Measurements from ENCODE around the gene BOD1L1. TPM values are rescaled to one million over a fixed set of nuclear protein-coding genes. Genes with fewer than 3 reads are reported as not detected.

The BOD1L1 gene
- polyA plus RNA-seq, 3 donors, result 53.7 to 74.1 (median 63.5) TPM

DNA sequence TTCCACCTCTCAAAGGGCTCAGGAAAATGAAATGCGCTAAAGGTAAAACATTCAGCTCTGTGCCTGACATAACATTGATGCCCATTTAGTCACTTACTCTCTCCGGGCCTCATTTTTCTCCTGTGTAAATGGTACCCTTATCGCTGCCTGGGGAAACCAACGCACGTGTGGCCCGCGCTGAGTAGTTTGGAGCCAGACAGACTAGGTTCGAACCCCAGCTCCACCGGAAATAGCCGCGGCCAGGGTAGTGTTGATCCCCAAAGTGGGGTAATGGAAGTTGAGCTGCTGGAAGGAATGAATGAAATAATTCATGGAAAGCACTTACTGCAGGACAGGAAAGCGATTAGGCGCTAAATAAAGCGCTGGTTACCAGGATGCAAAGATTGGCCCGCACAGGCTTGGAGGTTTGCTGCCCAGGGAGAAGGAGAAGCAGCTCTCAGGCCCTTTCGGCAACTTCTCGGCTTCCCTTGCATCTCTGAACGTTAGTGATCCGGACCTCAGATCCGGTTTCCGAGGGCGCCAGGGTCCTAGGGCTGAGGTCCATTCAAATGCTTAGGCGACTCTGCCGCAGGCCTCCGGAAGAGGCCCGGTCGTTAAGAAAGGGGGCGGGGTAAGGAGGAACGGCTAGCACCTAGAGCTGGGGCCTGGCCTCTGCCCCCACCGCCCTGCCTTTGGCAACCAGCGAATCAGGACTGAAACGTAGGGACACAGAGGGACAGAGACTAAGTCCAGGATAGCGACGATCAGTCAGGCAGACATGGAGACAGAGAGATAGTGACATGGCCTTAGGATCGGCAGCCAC is 96.5 kb downstream of the BOD1L1 start:
- DNase-seq (ENCODE audit: extremely low read depth in 1 of 11, low read depth in 9 of 11, low spot score in 4 of 11), result no peak

DNA sequence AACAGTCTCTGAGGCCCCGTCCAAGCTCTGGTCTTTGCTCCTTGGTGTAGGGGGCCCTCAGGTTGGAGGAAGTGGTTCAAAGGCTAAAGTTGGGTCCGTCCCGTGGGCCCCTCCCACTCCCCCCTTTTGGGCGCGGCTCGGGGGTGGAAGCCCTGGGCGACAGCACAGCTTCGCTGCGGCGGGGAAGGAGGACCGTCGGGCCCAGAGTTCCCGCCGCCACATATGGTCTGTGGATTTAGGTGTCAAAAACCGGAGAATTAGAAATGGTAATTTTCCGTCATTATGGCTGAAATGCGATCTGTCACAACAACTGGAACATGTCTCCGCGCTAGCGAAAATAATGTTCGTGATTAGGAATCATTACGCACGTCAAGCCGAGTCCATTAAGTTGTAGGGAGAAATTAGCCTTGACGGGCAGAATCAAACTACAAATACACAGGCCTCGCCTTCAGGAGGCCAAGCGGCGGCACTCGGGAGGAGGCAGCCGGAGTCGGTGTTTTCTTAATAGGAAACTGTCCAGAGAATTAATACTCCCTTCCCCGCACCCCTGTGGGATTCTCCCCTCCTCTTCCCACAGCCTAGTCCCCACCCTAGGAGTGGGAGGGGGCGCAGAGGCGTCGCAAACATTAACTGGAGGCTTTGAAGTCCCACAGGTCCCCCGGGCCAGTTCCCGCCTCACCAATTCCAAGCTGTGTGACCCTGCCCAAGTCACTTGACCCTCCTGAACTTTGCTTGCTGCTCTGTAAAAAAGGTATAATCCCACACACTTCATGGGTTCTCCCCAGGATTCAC is 98.2 kb downstream of the BOD1L1 start:
- DNase-seq (ENCODE audit: extremely low read depth in 1 of 11, low read depth in 9 of 11, low spot score in 4 of 11), result no peak

DNA sequence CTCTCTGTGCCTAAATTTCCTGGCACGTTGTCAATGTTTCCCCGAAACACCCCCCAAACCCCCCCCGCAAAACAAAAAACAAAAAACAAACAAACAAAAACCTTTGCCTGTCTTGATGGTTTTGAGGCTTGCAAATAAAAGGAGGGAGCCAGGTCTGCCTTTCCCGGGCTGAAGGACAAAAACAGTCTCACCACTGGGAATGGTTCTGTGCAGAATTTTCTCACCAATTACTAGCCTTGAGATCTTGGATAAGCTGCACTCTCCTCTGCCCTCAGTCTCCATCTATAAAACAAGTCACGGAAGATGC is 98.8 kb downstream of the BOD1L1 start:
- DNase-seq (ENCODE audit: extremely low read depth in 1 of 11, low read depth in 9 of 11, low spot score in 4 of 11), result no peak

DNA sequence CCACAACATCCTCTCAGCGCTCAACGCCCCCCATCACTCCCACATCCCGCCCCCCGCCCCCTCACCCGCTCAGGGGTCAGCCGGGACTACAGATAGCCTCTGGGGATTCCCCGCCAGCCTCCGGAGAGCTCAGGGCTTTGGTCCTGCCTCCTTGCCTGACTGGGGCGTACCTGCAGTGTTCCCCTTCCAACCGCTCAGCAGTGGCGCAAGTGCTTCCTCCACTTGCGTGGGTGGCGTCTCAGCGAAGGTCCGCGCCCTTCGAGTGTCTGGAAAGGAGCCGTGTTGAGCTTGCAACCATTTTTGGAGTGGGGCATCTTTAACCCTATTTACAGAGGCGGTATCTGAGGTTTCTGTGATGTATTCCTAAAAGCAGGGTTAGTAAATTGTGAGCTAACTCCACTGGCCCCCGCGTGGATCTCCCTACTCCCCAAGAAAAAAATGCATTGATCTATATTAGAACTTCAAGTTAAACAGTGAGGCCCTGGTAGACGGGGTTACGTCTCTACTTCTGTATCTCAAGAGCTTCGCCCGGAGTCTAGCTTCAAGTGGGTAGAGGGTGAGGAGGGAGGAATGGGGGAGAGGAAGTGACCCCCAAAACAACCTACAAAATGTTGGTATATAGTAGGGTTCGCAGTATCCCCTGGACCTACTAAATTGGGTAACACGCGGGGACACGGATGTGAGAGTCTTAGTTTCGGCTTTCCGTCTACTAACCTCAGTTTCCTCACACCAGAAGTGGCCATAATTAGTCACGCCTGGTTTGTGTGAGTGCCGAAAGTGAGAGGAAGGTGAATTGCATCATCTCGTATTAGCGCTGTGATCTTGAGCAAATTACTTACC is 99.3 kb downstream of the BOD1L1 start:
- no peak for DNase-seq (ENCODE audit: extremely low read depth in 1 of 11, low read depth in 9 of 11, low spot score in 4 of 11)

DNA sequence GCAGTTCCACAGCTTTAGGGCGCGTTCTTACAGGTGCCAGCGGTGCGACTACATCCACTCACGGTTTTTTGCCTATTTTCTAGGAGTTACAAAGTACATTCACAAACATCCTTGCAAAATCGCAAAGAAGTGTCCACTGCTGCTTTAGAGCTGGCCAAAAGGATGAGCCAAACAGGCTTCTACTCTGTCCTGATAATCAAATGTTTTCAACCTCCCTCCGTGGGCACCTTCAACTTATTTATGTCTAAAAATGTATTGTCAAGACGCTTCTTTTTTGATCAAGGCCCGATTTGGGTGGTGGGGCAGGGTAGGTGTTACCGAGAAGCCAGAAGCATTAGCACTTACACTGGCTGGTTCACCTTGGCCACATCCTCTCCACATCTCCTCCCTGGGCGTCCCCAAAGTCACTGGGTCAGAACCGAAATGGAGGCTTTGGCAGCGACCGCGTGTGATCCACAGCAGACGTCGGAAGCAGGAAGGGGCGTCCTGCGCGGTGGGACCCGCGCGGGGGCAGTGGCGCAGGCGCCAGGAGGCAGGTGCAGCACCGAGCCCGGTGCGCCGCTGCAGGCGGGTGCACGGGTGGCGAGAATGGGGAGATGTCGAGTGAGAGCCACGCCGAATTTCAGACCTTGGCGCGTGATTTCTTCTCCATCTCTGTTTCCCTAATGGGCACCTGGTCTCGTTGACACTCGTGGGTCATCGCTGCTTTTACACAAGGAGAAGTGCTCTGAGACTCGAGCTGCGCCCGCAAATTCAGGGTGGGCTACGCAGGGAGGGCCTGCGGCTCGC is 100.1 kb downstream of the BOD1L1 start:
- DNase-seq (ENCODE audit: extremely low read depth in 1 of 11, low read depth in 9 of 11, low spot score in 4 of 11), result no peak

DNA sequence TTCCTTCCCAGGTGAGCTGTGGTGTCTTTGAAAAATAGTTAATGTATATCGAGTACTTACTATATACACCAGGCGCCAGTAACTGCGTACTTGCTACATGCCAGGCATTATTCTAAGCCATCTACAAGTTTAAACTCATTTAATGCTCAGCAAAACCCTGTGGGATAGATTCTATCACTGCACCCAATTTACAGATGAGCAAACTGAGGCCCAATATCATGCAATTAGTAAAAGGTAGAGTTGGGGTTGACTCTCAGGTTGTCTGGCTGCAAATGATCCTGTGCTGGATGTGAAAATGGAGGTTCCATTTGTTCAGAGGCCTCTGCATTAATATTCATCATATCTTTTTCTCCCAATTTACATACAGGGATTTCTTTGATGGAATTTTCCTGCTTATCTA is 100.9 kb downstream of the BOD1L1 start:
- no peak for DNase-seq (ENCODE audit: extremely low read depth in 1 of 11, low read depth in 9 of 11, low spot score in 4 of 11)

DNA sequence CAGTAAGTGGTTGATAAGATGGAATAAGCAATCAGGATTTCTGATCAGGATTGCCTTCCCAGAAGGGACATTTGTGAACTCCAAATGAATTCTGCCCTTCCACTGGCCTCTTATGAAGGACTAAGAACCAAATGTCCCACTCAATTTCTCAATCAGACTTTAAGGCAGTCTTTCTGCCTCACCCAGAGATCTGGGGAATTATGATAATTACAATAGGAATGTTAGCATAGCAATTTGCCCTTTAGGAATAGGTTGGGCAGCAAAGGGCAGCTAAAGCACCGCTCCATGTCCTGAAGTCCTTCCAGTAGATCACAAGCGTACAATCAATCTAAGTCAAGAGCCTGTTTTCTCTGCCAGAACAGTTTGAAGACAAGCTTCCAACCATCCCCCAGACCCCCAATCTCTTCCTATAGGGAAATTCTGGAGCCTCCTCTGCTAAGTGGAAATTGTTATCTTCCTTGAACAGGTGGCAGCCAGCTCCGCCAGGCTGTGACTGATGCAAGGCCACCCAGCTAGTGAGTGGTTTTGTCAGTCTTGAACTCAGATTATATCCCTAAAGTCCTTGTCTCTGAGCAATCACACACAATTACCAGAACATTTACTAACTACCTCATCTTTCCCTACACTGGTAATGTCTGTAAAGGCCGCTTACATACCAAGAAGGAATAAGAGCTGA is 101.8 kb downstream of the BOD1L1 start:
- DNase-seq (ENCODE audit: extremely low read depth in 1 of 11, low read depth in 9 of 11, low spot score in 4 of 11), result no peak

DNA sequence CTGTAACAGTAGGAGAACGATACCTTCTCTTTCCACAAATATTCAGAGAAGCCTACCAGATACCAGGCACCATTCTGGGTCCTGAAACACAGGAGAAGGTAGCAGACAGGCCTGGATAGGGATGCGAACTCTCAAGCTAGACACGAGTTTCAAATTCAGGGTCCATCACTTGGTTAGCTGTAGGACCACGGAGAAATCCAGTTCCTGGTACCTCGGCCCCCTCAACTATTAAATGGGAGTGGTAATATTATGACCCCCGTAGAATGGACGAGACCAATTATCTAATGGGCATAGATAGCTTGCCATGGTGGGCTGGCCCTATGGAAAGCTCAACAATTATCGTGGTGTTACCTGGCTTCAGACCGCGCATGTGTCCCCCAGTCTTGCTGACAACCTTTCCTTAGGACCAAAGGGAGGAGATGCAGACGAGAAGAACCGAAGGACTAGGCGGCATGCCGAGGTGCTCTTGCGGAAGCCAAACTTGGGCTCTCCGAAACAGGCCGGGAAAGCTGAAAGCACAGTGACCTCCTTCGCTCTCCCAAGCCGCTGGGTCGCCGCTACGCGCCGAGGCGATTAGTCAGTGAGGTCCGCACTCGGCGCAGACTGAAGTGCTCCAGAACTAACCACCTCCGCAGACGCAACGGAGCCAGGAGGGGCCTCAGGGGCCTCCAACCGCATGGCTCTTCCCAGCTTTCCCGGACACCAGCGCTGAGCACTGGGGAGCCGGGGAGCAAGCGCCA is 102.9 kb downstream of the BOD1L1 start:
- DNase-seq (ENCODE audit: extremely low read depth in 1 of 11, low read depth in 9 of 11, low spot score in 4 of 11), result no peak

DNA sequence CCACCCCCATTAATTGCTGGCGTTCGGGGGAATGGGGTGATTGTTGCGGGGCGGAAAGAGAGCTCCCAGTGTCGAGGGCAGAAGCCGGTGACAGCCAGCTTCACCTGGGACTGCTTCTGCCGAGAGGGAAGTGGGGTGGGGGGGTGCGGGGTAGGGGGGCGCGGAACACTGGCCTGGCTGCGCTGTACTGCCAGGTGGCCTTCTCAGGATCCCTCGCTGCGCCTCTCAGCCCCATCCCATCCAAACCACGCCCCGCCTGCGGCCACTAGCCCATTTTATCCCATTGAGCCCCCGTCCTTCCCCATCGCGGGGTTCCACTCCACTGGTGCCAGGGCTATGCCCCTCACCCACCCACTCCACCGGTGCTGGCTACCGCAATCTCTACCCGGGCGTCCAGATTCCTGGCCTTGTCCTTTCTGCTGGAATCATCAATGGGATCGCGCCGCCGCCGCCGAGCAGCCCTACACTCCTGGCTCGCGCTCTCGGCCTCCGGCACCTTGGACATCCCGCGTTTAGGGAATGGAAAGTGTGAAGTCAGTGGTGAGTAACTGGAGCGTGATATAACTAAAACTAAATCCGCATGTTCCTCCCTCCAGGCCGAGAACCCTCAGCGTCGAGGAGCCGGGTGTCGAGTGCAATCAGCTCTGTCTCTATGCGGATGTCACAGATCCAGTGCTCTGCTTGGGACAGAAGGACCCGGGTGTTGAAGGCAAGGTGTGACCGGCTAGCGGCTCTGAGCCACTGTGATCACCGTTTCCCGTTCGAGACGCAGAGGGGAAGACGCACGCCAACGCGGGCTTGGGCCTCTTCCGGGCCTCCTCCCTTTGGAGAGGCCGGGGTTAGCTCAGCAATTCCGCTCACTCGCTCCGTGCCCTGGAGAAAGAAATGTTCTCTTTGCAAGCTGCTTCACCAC is 103.7 kb downstream of the BOD1L1 start:
- no peak for DNase-seq (ENCODE audit: extremely low read depth in 1 of 11, low read depth in 9 of 11, low spot score in 4 of 11)

DNA sequence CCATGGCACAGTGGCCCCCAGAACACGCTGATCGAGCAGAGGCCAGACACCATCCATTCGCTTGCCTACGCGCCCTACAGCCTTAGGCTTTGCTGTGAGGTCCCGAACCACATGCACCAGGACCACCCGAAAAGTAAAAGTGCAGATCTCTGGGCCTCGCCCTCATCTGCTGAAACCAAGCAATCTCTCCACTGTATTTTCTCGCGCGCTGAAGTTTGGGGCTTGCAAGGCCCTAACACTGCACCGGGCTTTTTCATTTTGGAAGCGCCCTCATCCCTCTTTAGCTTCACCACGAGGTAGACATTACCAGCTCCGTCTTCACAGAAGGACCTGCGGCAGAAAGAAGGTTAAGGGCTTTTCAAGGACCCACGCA is 104.4 kb downstream of the BOD1L1 start:
- DNase-seq (ENCODE audit: extremely low read depth in 1 of 11, low read depth in 9 of 11, low spot score in 4 of 11), result no peak

DNA sequence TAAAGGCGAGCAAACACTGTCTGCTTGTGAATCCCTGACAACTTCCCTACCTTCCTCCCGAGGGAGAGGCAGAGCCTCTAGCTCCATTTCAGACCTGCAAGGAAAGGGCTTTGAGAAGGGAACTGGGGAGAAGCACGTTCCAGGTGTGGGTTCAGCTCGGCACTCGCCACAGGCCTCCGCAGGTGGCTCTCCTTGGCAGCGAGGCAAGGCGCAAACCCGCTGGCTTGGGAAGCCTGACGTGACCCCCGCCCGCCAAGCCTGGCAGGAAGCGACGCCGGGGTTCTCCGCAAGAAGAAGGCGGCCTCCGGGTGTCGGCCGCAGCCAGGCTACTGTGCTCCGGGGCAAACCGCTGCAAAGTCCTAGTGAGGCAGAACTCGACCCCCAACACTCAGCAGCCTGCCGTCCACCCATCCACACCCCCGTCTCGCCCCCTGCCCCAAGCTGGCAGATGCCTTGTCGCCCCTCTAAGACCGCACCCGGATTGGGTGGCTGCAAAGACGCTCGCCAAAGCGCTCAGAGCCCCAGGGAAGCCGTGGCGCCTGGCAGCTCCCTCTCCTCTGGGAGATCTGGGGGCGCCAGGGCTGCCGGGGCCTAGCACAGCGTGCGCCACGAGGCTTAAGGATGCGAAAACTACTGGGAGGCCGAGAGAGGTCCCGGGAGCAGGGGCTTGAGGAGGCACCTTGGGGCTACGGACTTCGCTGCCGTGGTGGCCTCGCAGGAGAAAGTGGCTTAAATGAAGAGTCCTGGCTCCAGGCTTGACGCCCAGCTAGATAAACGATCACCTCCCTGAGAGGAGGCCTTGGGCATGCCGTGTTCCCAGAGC is 105.0 kb downstream of the BOD1L1 start:
- no peak for DNase-seq (ENCODE audit: extremely low read depth in 1 of 11, low read depth in 9 of 11, low spot score in 4 of 11)

DNA sequence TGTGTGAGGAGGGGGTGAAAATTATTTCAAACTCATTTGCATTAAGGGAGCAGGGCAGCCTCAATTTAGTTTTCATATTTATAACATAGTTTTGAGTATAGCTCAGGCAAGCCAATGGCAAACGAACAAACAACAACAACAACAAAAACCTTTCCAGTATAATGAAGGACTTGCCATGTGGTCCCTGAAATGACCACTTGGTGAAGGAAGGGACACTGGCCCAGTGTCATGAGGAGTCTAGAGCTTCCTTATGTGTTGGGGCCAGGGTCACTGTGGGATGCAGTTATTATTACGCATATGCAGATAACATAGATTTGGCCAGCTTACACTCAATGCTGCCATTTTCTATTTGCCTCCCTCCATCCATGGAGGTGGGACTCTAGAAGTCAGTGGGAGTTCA is 106.5 kb downstream of the BOD1L1 start:
- no peak for DNase-seq (ENCODE audit: extremely low read depth in 1 of 11, low read depth in 9 of 11, low spot score in 4 of 11)

All from renal cortex interstitium (tissue), 11 donors.